ENCODE measurements around the gene SLC8A1. TPM values are rescaled to one million over a fixed set of nuclear protein-coding genes. Genes with fewer than 3 reads are reported as not detected.

The SLC8A1 gene
- total and polyA plus RNA-seq, 9 donors, result 1.3 to 19.7 (median 7.7) TPM

DNA sequence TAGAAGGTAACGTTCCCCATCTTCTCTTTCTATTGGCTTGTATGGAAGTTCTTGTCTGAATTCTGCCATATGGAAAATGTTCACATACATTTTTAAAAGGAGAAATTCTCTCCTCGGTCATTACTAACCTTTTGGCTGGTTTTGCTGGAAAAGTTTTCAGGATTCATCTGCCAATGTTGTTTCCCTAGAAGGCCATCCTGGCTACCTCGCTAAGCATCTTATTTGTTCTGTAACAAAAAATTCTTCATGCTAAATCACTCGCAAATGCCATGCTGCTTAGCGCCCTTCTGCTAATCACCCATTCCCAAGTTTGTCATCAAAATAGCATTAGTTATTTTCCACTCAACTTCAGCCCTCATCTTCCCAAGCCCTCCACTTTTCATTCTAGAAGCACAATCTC, 262.0 kb downstream of the SLC8A1 start:
- no peak overlapping the region for H3K27ac ChIP-seq
- DNase-seq, result no peak
- no peak overlapping the region for H3K4me3 ChIP-seq
- intact Hi-C loops (cut with DNase I), result no loop called here
- H3K27me3 ChIP-seq, result no peaks in the 10 kb centered on the region
- TF ChIP-seq EP300 (IDR thresholded peaks at IDR 0.05) (no peak), POLR2A (IDR thresholded peaks at IDR 0.05) (no peak)
- TF ChIP-seq, protein P1, sequence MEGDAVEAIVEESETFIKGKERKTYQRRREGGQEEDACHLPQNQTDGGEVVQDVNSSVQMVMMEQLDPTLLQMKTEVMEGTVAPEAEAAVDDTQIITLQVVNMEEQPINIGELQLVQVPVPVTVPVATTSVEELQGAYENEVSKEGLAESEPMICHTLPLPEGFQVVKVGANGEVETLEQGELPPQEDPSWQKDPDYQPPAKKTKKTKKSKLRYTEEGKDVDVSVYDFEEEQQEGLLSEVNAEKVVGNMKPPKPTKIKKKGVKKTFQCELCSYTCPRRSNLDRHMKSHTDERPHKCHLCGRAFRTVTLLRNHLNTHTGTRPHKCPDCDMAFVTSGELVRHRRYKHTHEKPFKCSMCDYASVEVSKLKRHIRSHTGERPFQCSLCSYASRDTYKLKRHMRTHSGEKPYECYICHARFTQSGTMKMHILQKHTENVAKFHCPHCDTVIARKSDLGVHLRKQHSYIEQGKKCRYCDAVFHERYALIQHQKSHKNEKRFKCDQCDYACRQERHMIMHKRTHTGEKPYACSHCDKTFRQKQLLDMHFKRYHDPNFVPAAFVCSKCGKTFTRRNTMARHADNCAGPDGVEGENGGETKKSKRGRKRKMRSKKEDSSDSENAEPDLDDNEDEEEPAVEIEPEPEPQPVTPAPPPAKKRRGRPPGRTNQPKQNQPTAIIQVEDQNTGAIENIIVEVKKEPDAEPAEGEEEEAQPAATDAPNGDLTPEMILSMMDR (IDR thresholded peaks at IDR 0.05), result no peak
- no peaks in the 10 kb centered on the region for H3K9me3 ChIP-seq
- 79 to 93% (median 92%) methylated on average over 5 of the region's 5 CpGs for WGBS, 3 donors
- H3K36me3 ChIP-seq, result no peaks in the 10 kb centered on the region
- no peaks in the 10 kb centered on the region for H3K4me1 ChIP-seq (ENCODE audit: insufficient read depth)

DNA sequence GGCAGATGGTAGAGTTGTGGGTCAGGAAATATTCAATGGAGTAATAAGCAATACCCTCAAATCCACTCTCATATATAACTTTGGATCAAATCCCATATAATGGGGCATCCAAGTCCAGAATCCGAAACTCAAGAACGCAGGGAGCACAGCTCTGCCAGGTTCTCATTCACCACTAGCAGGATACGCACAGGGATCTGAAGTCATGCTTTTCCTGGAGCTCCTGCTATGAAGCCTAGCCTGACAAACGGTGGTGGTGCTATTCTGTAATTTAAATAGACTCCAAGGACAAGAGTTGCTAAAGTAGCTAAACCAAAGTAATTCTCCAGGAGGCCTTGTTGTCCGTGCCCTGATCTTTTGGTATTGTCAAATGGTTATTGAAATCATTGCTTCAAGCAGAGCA, 264.8 kb downstream of the SLC8A1 start:
- intact Hi-C loops (cut with DNase I), result no loop called here
- 83 to 91% (median 88%) methylated on average over 5 of the region's 5 CpGs for WGBS, 3 donors
- no peak for DNase-seq
- Histone ChIP-seq H3K4me3 (no peak overlapping the region), H3K36me3 (no peaks in the 10 kb centered on the region), H3K4me1 (ENCODE audit: insufficient read depth) (no peaks in the 10 kb centered on the region), H3K27ac (no peak overlapping the region), H3K9me3 (no peaks in the 10 kb centered on the region), H3K27me3 (no peaks in the 10 kb centered on the region)
- no peak for TF ChIP-seq EP300 (IDR thresholded peaks at IDR 0.05)
- TF ChIP-seq POLR2A (IDR thresholded peaks at IDR 0.05), result no peak
- TF ChIP-seq, protein P1 (IDR thresholded peaks at IDR 0.05), result no peak

DNA sequence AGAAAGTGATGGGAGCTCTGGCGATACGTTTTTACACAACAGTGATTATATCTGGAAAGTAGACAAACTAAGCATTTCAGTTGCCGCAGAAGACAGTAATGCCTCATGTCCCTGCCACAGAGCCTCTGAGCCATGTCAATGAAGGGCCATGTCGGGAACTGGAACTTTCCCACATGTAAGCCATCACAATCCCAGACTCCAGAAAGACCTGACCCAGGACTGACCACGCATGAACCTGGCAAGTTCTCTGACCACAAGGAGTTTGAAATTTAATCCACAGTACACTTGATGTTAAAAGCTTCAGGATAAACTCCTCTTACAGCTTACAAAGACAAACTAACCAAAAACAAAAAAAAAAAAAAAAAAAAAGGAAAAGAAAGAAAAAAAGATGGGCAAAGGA, 267.3 kb downstream of the SLC8A1 start:
- H3K4me1 ChIP-seq (ENCODE audit: insufficient read depth), result no peaks in the 10 kb centered on the region
- no peaks in the 10 kb centered on the region for H3K36me3 ChIP-seq
- H3K9me3 ChIP-seq, result no peaks in the 10 kb centered on the region
- H3K27ac ChIP-seq, result no peak overlapping the region
- TF ChIP-seq EP300 (IDR thresholded peaks at IDR 0.05) (no peak), POLR2A (IDR thresholded peaks at IDR 0.05) (no peak)
- TF ChIP-seq, protein P1 (IDR thresholded peaks at IDR 0.05), result no peak
- 74 to 76% (median 75%) methylated on average over 5 of the region's 5 CpGs for WGBS, 3 donors
- no peaks in the 10 kb centered on the region for H3K27me3 ChIP-seq
- DNase-seq, result no peak
- intact Hi-C loops (cut with DNase I), result no loop called here
- H3K4me3 ChIP-seq, result no peak overlapping the region

DNA sequence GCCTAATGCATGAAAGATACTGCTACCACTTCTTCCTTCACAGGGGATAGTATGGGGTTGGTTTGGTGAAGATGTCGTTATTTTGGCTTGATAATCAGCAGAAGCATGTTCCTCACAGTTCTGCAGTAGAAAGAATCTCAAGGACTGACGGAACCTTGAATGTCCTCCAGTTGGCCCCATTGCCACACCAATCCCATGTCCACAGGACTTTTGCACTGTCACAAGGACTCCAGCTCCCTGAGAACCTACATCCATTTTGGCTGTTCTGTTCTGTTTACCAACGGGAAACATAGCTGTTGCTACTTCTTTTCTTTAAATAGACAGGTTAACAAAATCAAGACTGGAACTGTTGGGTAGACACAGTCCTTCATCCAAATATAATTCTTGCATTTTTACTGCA, 270.0 kb downstream of the SLC8A1 start:
- Histone ChIP-seq H3K4me1 (ENCODE audit: insufficient read depth) (no peaks in the 10 kb centered on the region), H3K27ac (no peak overlapping the region), H3K4me3 (no peak overlapping the region), H3K27me3 (no peaks in the 10 kb centered on the region), H3K9me3 (no peaks in the 10 kb centered on the region), H3K36me3 (no peaks in the 10 kb centered on the region)
- no peak for DNase-seq
- intact Hi-C loops (cut with DNase I), result no loop called here
- TF ChIP-seq POLR2A (IDR thresholded peaks at IDR 0.05), result no peak
- TF ChIP-seq, protein P1 (IDR thresholded peaks at IDR 0.05), result no peak
- TF ChIP-seq EP300 (IDR thresholded peaks at IDR 0.05), result no peak
- 62 to 88% (median 81%) methylated on average over 3 of the region's 3 CpGs for WGBS, 3 donors

DNA sequence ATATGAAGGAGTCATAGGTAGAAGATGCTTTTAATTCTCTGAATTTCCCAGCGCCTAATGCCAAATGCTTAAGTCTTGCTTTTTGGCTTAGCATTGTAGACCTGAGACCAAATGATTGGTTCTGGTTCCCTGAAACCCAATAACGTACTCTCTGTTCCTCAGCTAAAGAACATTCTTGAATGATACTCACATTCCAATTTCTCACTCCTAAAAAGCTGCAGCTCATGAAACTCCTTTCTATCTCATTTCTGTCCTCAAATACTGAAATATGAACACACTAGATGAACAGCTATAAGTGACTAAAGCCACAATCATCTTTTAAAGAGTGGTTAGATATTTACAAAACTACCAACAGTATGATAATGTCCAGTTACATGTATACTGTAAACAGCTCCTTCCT, 272.1 kb downstream of the SLC8A1 start:
- Histone ChIP-seq H3K27ac (no peak overlapping the region), H3K4me3 (no peak overlapping the region), H3K4me1 (ENCODE audit: insufficient read depth) (no peaks in the 10 kb centered on the region), H3K27me3 (no peaks in the 10 kb centered on the region), H3K36me3 (no peaks in the 10 kb centered on the region), H3K9me3 (no peaks in the 10 kb centered on the region)
- WGBS, 3 donors, result 81 to 92% (median 88%) methylated on average over 2 of the region's 2 CpGs
- no peak for DNase-seq
- TF ChIP-seq, protein P1 (IDR thresholded peaks at IDR 0.05), result no peak
- TF ChIP-seq POLR2A (IDR thresholded peaks at IDR 0.05) (no peak), EP300 (IDR thresholded peaks at IDR 0.05) (no peak)
- intact Hi-C loops (cut with DNase I), result no loop called here
